Measurements from ENCODE around the gene KANSL1. TPM values are rescaled to one million over a fixed set of nuclear protein-coding genes. Genes with fewer than 3 reads are reported as not detected.
"Not testable (repeated sequence)": the region's sequence is repeated elsewhere in the genome, so short reads cannot be mapped to it uniquely, and the experiment has no call there.

Gene KANSL1
- total RNA-seq, 2 donors from 2014 or later, result 73.5 to 130 TPM

GRCh38 chr17:46121841-46122485 lies 71.3 kb downstream of the KANSL1 start:
- peaks cover 82% of the 10 kb centered on the region for H3K4me1 Mint-ChIP-seq (ENCODE audit: low read depth)
- DNase-seq (no peak), ATAC-seq (replicated peaks in 1 of 2) (peak; percentile 72 to 81)
- peaks cover 0 to 10% of the 10 kb centered on the region in 2 donors for H3K36me3 Mint-ChIP-seq (ENCODE audit: insufficient read depth in 2 of 2)
- no peaks in the 10 kb centered on the region for H3K27me3 Mint-ChIP-seq (ENCODE audit: low read depth)
- peak overlapping the region; percentile 88 for H3K27ac Mint-ChIP-seq
- H3K9me3 Mint-ChIP-seq, result peaks cover 0 to 3% of the 10 kb centered on the region in 2 donors
- H3K4me3 Mint-ChIP-seq, result peak overlapping the region; percentile 59 to 61

GRCh38 chr17:46121165-46121764 lies 72.0 kb downstream of the KANSL1 start:
- Mint-ChIP-seq H3K36me3 (ENCODE audit: insufficient read depth in 2 of 2) (peaks cover 0 to 10% of the 10 kb centered on the region in 2 donors), H3K4me3 (peak overlapping the region; percentile 59 to 61), H3K9me3 (peaks cover 0 to 3% of the 10 kb centered on the region in 2 donors), H3K27ac (peak overlapping the region; percentile 59), H3K4me1 (ENCODE audit: low read depth) (peaks cover 80% of the 10 kb centered on the region), H3K27me3 (ENCODE audit: low read depth) (no peaks in the 10 kb centered on the region)
- DNase-seq, result no peak
- no peak for ATAC-seq (replicated peaks in 1 of 2)

GRCh38 chr17:46120537-46120936 lies 72.7 kb downstream of the KANSL1 start:
- Mint-ChIP-seq H3K27ac (peak overlapping the region; percentile 59), H3K36me3 (ENCODE audit: insufficient read depth in 2 of 2) (peaks cover 0 to 10% of the 10 kb centered on the region in 2 donors), H3K4me3 (peak overlapping the region; percentile 1 to 61), H3K27me3 (ENCODE audit: low read depth) (no peaks in the 10 kb centered on the region), H3K4me1 (ENCODE audit: low read depth) (peaks cover 81% of the 10 kb centered on the region), H3K9me3 (peaks cover 0 to 3% of the 10 kb centered on the region in 2 donors)
- DNase-seq (no peak), ATAC-seq (replicated peaks in 1 of 2) (no peak)

GRCh38 chr17:46120078-46120477 lies 73.2 kb downstream of the KANSL1 start:
- H3K36me3 Mint-ChIP-seq (ENCODE audit: insufficient read depth in 2 of 2), result peaks cover 0 to 10% of the 10 kb centered on the region in 2 donors
- peaks cover 0 to 3% of the 10 kb centered on the region in 2 donors for H3K9me3 Mint-ChIP-seq
- H3K4me3 Mint-ChIP-seq, result peak overlapping the region in 1 of 2 donors; percentile 1
- H3K27me3 Mint-ChIP-seq (ENCODE audit: low read depth), result no peaks in the 10 kb centered on the region
- peaks cover 82% of the 10 kb centered on the region for H3K4me1 Mint-ChIP-seq (ENCODE audit: low read depth)
- peak overlapping the region; percentile 79 for H3K27ac Mint-ChIP-seq
- ATAC-seq (replicated peaks in 1 of 2) (no peak), DNase-seq (no peak)

- Mint-ChIP-seq H3K4me1 (ENCODE audit: low read depth) (peaks cover 84% of the 10 kb centered on the region), H3K4me3 (no peak overlapping the region), H3K36me3 (ENCODE audit: insufficient read depth in 2 of 2) (peaks cover 0 to 11% of the 10 kb centered on the region in 2 donors), H3K27me3 (ENCODE audit: low read depth) (no peaks in the 10 kb centered on the region), H3K27ac (peak overlapping the region; percentile 29), H3K9me3 (peaks cover 0 to 3% of the 10 kb centered on the region in 2 donors)
- no peak for DNase-seq
- ATAC-seq (replicated peaks in 1 of 2), result no peak
These were observed 74.3 kb downstream of the KANSL1 start for GRCh38 chr17:46118964-46119363.

GRCh38 chr17:46117850-46118696 lies 75.2 kb downstream of the KANSL1 start:
- H3K4me1 Mint-ChIP-seq (ENCODE audit: low read depth), result peaks cover 85% of the 10 kb centered on the region
- DNase-seq (no peak), ATAC-seq (replicated peaks in 1 of 2) (no peak)
- H3K27me3 Mint-ChIP-seq (ENCODE audit: low read depth), result no peaks in the 10 kb centered on the region
- H3K36me3 Mint-ChIP-seq (ENCODE audit: insufficient read depth in 2 of 2), result peaks cover 0 to 11% of the 10 kb centered on the region in 2 donors
- H3K4me3 Mint-ChIP-seq, result no peak overlapping the region
- H3K9me3 Mint-ChIP-seq, result peaks cover 0 to 3% of the 10 kb centered on the region in 2 donors
- H3K27ac Mint-ChIP-seq, result no peak overlapping the region

- H3K4me3 Mint-ChIP-seq, result no peak overlapping the region
- H3K27me3 Mint-ChIP-seq (ENCODE audit: low read depth), result no peaks in the 10 kb centered on the region
- peaks cover 0 to 3% of the 10 kb centered on the region in 2 donors for H3K9me3 Mint-ChIP-seq
- no peak overlapping the region for H3K27ac Mint-ChIP-seq
- peaks cover 0 to 11% of the 10 kb centered on the region in 2 donors for H3K36me3 Mint-ChIP-seq (ENCODE audit: insufficient read depth in 2 of 2)
- peaks cover 80% of the 10 kb centered on the region for H3K4me1 Mint-ChIP-seq (ENCODE audit: low read depth)
- ATAC-seq (replicated peaks in 1 of 2) (no peak), DNase-seq (no peak)
These were observed 76.1 kb downstream of the KANSL1 start for GRCh38 chr17:46117117-46117516.

- ATAC-seq (replicated peaks in 1 of 2) (no peak), DNase-seq (no peak)
- Mint-ChIP-seq H3K4me1 (ENCODE audit: low read depth) (peaks cover 78% of the 10 kb centered on the region), H3K9me3 (peaks cover 0 to 3% of the 10 kb centered on the region in 2 donors), H3K4me3 (no peak overlapping the region), H3K27me3 (ENCODE audit: low read depth) (no peaks in the 10 kb centered on the region), H3K36me3 (ENCODE audit: insufficient read depth in 2 of 2) (peaks cover 0 to 10% of the 10 kb centered on the region in 2 donors), H3K27ac (no peak overlapping the region)
These were observed 77.5 kb downstream of the KANSL1 start for GRCh38 chr17:46115699-46116098.

GRCh38 chr17:46111236-46111635 lies 82.0 kb downstream of the KANSL1 start:
- peaks cover 92% of the 10 kb centered on the region for H3K4me1 Mint-ChIP-seq (ENCODE audit: low read depth)
- H3K4me3 Mint-ChIP-seq; H3K27me3 Mint-ChIP-seq (ENCODE audit: low read depth); H3K36me3 Mint-ChIP-seq (ENCODE audit: insufficient read depth in 2 of 2); H3K9me3 Mint-ChIP-seq; DNase-seq; ATAC-seq (replicated peaks in 1 of 2): not testable (repeated sequence)
- H3K27ac Mint-ChIP-seq, result peak overlapping the region; percentile 44

GRCh38 chr17:46110219-46110618 lies 83.0 kb downstream of the KANSL1 start:
- Mint-ChIP-seq H3K27me3 (ENCODE audit: low read depth) (no peaks in the 10 kb centered on the region), H3K36me3 (ENCODE audit: insufficient read depth in 2 of 2) (peaks cover 0 to 6% of the 10 kb centered on the region in 2 donors), H3K27ac (peak overlapping the region; percentile 49), H3K4me1 (ENCODE audit: low read depth) (peaks cover 82% of the 10 kb centered on the region), H3K4me3 (no peak overlapping the region), H3K9me3 (no peaks in the 10 kb centered on the region)
- ATAC-seq (replicated peaks in 1 of 2) (no peak), DNase-seq (no peak)

- Mint-ChIP-seq H3K27ac (no peak overlapping the region), H3K4me3 (no peak overlapping the region), H3K4me1 (ENCODE audit: low read depth) (peaks cover 76% of the 10 kb centered on the region), H3K27me3 (ENCODE audit: low read depth) (no peaks in the 10 kb centered on the region), H3K9me3 (no peaks in the 10 kb centered on the region), H3K36me3 (ENCODE audit: insufficient read depth in 2 of 2) (peaks cover 0 to 5% of the 10 kb centered on the region in 2 donors)
- DNase-seq, result no peak
- ATAC-seq (replicated peaks in 1 of 2), result no peak
These were observed 83.5 kb downstream of the KANSL1 start for GRCh38 chr17:46109603-46110189.

- Mint-ChIP-seq H3K27me3 (ENCODE audit: low read depth) (no peaks in the 10 kb centered on the region), H3K4me3 (no peak overlapping the region), H3K36me3 (ENCODE audit: insufficient read depth in 2 of 2) (peaks cover 0 to 5% of the 10 kb centered on the region in 2 donors), H3K27ac (peak overlapping the region; percentile 79), H3K9me3 (no peaks in the 10 kb centered on the region), H3K4me1 (ENCODE audit: low read depth) (peaks cover 75% of the 10 kb centered on the region)
- peak in 1 of 2 donors; percentile 54 for ATAC-seq (replicated peaks in 1 of 2)
- DNase-seq, result no peak
These were observed 84.6 kb downstream of the KANSL1 start for GRCh38 chr17:46108550-46109110.
